Measurements from ENCODE around the gene RNH1.

Gene RNH1

DNA sequence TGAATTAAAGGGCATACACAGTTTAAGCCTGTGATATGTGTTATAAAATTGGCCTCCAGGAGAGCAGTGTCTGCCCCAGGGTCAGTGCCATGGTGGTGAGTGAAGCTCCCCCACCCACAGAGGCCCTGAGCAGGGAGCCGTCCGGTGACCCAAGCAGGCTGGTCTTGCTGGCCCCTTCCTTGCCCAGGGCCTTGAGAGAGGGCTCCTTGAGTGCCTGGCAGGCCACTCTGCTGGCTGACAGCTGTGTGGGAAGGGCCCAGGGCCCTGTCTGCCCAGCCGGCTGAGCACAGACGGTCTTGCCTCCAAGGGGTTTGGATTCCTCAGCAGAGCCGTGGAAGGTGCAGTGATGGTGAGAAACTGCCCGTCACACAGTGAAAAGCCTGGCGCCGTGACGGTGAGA is 31.1 kb downstream of the RNH1 start:
- TF ChIP-seq, protein P1, sequence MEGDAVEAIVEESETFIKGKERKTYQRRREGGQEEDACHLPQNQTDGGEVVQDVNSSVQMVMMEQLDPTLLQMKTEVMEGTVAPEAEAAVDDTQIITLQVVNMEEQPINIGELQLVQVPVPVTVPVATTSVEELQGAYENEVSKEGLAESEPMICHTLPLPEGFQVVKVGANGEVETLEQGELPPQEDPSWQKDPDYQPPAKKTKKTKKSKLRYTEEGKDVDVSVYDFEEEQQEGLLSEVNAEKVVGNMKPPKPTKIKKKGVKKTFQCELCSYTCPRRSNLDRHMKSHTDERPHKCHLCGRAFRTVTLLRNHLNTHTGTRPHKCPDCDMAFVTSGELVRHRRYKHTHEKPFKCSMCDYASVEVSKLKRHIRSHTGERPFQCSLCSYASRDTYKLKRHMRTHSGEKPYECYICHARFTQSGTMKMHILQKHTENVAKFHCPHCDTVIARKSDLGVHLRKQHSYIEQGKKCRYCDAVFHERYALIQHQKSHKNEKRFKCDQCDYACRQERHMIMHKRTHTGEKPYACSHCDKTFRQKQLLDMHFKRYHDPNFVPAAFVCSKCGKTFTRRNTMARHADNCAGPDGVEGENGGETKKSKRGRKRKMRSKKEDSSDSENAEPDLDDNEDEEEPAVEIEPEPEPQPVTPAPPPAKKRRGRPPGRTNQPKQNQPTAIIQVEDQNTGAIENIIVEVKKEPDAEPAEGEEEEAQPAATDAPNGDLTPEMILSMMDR (IDR thresholded peaks at IDR 0.05; ENCODE audit: low read depth, low read length), result no peak
- Histone ChIP-seq H3K27me3 (no peaks in the 10 kb centered on the region), H3K4me1 (no peaks in the 10 kb centered on the region), H3K9me3 (no peaks in the 10 kb centered on the region), H3K4me3 (ENCODE audit: low read depth, low read length) (no peak overlapping the region), H3K36me3 (no peaks in the 10 kb centered on the region)
- DNase-seq, result no peak

DNA sequence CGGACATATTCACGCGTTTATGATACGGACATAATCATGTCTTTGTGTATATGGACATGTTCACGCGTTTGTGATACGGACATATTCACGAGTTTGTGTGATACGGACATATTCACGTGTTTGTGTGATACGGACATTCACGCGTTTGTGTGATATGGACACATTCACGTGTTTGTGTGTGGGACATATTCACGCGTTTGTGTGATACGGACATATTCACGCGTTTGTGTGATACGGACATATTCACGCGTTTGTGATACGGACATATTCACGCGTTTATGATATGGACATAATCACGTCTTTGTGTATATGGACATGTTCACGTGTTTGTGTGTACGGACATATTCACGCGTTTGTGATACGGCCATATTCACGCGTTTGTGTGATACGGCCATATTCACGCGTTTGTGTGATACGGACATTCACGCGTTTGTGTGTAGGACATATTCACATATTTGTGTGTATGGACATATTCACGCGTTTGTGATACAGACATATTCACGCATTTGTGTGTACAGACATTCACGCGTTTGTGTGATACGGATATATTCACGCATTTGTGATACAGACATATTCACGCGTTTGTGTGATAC is 32.0 kb downstream of the RNH1 start:
- Histone ChIP-seq H3K9me3 (no peaks in the 10 kb centered on the region), H3K36me3 (no peaks in the 10 kb centered on the region), H3K27me3 (no peaks in the 10 kb centered on the region), H3K4me3 (ENCODE audit: low read depth, low read length) (no peak overlapping the region), H3K4me1 (no peaks in the 10 kb centered on the region)
- no peak for DNase-seq
- TF ChIP-seq, protein P1 (IDR thresholded peaks at IDR 0.05; ENCODE audit: low read depth, low read length), result no peak

DNA sequence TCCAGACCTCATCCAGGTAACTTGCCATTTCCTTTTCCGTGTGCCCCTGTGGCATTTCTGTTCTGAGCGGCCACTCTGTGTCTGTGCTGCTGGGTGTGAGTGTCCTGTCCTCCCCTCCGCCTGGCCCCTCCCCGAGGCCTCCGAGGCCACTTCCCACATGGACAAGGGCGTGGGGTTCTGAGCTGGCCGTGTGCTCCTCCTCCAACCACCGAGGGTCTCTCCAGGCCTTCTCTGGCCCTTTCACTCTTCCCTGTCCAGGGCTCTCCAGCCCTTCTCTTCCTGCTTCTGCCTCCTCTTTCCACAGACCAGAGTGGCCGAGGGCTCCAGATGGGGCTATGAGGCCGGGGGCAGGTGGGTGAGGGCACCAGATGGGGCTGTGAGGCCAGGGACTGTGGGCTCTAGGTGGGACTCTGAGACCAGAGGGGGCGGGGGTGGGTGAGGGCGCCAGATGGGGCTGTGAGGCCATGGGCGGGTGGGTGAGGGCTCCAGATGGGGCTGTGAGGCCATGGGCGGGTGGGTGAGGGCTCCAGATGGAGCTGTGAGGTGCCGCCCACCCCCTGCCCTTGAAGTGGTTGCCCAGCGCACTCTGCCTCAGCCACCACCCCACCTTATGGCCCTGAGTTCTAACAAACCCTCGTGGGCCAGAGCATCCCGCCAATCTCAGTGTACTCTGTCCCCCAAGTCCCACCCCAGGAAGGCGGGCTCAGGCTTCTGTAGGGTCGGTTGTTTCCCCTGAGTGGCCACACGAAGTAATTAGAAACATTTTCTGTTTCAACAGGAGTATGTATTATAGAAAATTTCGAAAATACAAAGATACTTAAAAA is 32.9 kb downstream of the RNH1 start:
- DNase-seq, result no peak
- Histone ChIP-seq H3K4me3 (ENCODE audit: low read depth, low read length) (no peak overlapping the region), H3K9me3 (no peaks in the 10 kb centered on the region), H3K4me1 (no peaks in the 10 kb centered on the region), H3K36me3 (no peaks in the 10 kb centered on the region), H3K27me3 (no peaks in the 10 kb centered on the region)
- TF ChIP-seq, protein P1 (IDR thresholded peaks at IDR 0.05; ENCODE audit: low read depth, low read length), result no peak

DNA sequence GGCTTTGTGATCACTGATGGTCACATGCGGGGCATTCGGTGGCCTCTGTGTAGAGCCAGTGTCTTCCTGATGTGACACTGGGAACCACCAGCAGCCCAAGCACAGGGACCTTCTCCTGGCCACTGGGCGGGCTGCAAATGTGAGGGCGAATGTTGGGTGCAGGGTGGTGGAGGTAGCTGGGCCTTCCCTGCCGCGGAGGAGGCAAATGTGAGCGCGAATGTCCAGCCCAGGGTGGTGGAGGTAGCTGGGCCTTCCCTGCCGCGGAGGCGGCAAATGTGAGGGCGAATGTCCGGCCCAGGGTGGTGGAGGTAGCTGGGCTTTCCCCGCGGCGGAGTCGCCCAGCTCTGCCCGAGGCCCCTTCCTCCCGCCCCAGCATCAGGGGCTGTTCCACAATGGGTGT is 33.6 kb downstream of the RNH1 start:
- Histone ChIP-seq H3K4me1 (no peaks in the 10 kb centered on the region), H3K4me3 (ENCODE audit: low read depth, low read length) (no peak overlapping the region), H3K9me3 (no peaks in the 10 kb centered on the region), H3K36me3 (no peaks in the 10 kb centered on the region), H3K27me3 (no peaks in the 10 kb centered on the region)
- no peak for DNase-seq
- TF ChIP-seq, protein P1 (IDR thresholded peaks at IDR 0.05; ENCODE audit: low read depth, low read length), result no peak

DNA sequence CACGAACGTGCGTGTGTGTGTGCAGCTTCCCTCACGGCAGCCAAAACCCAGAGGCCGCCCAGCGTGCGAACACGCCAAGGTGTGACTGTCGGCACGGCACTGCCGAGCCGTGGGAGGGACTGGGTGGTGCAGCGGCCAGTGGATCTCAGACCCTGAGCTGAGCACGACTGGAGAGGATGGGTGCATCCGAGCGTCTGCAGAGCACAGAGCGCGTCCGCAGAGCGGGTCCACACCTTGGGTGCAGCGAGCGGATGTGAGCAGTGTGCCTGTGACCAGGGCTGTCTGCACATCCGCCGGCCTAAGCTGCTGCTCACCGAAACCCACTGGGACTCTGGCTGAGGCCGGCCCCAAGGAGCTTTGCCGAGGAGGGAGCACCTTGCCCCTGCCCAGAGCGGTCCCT is 34.2 kb downstream of the RNH1 start:
- Histone ChIP-seq H3K36me3 (no peaks in the 10 kb centered on the region), H3K9me3 (no peaks in the 10 kb centered on the region), H3K27me3 (no peaks in the 10 kb centered on the region), H3K4me1 (no peaks in the 10 kb centered on the region), H3K4me3 (ENCODE audit: low read depth, low read length) (no peak overlapping the region)
- TF ChIP-seq, protein P1 (IDR thresholded peaks at IDR 0.05; ENCODE audit: low read depth, low read length), result no peak
- DNase-seq, result no peak

DNA sequence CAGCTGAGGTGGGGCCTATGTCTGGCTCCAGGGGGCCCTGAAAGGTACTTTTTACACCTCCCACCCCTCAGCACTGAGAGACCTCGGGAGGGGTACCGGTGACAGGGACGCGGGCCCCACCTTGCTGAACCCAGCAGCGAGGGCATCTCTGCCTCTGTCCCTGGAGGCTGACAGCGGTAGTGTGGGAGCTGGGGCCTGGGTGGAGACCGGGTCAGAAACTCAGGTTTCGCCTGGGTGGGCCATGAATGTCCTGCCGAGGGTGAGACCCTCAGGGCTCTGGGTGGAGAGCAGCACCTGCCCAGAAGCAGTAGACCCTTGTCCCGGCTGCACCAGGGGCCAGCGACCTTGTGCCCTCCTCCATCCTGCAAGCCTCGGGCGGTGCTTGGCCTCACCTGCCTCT is 34.8 kb downstream of the RNH1 start:
- no peaks in the 10 kb centered on the region for H3K9me3 ChIP-seq
- H3K4me3 ChIP-seq (ENCODE audit: low read depth, low read length), result no peak overlapping the region
- no peaks in the 10 kb centered on the region for H3K27me3 ChIP-seq
- no peaks in the 10 kb centered on the region for H3K36me3 ChIP-seq
- TF ChIP-seq, protein P1 (IDR thresholded peaks at IDR 0.05; ENCODE audit: low read depth, low read length), result no peak
- DNase-seq, result no peak
- no peaks in the 10 kb centered on the region for H3K4me1 ChIP-seq
